Calu3 (cell line): ENCODE measurements around the gene IFITM2. TPM values are rescaled to one million over a fixed set of nuclear protein-coding genes. Genes with fewer than 3 reads are reported as not detected.
"Not testable (repeated sequence)": the region's sequence is repeated elsewhere in the genome, so short reads cannot be mapped to it uniquely, and the experiment has no call there.

ENCODE experiments used
- BruUV-seq: library from RNA; stranded (reverse); fragments of 400-500 nt; replicated peaks from 2 replicates; lab custom pipeline; 2021; lab: Mats Ljungman, UMichigan
- CTCF ChIA-PET: fragments of 300-600 bp; sonication (Branson Sonifier 250); formaldehyde crosslinking; loops from one replicate; lab custom pipeline; 2022; ENCODE audit warnings: antibody characterized with exemption; lab: Charles Lee
- DNase-seq: peaks from one replicate; pipeline ENCODE4 v3.0.0; 2022
- H3K27ac Mint-ChIP-seq: one replicate; pipeline ENCODE4 v1.8.0; 2022; ENCODE audit warnings: mixed read lengths; ENCODE audit not compliant: unreplicated experiment
- H3K27me3 Mint-ChIP-seq: one replicate; pipeline ENCODE4 v1.8.0; 2022; ENCODE audit warnings: mixed read lengths; ENCODE audit not compliant: unreplicated experiment
- H3K36me3 Mint-ChIP-seq: one replicate; pipeline ENCODE4 v1.8.0; 2022; ENCODE audit warnings: mild to moderate bottlenecking, moderate library complexity, mixed read lengths; ENCODE audit not compliant: insufficient read depth, unreplicated experiment
- H3K4me1 Mint-ChIP-seq: one replicate; pipeline ENCODE4 v1.8.0; 2022; ENCODE audit warnings: mild to moderate bottlenecking, low read depth, mixed read lengths; ENCODE audit not compliant: unreplicated experiment
- H3K4me3 Mint-ChIP-seq: one replicate; pipeline ENCODE4 v1.8.0; 2022; ENCODE audit warnings: mild to moderate bottlenecking, low read depth, moderate library complexity, mixed read lengths; ENCODE audit not compliant: unreplicated experiment
- H3K9me3 Mint-ChIP-seq: one replicate; pipeline ENCODE4 v1.8.0; 2022; ENCODE audit warnings: low read depth, mixed read lengths; ENCODE audit not compliant: unreplicated experiment
- CTCF ChIP-seq: fragments of 200-600 bp; IDR thresholded peaks from one replicate; pipeline ENCODE4 v1.8.0; 2022; ENCODE audit warnings: antibody characterized with exemption; ENCODE audit not compliant: unreplicated experiment
- intact Hi-C: fragments of 100-400 bp; cut with micrococcal nuclease; formaldehyde crosslinking; loops from one replicate; pipeline ENCODE4 v1.10.0; 2022; ENCODE audit not compliant: unreplicated experiment
- total RNA-seq: library from RNA; stranded (reverse); gene quantifications from 2 replicates; pipeline ENCODE4 v1.2.3, GENCODE V29; 2022

IFITM2 gene
- total RNA-seq, 1 experiment from 2014 or later = 29.1 TPM

GRCh38 chr11:342328-342727 is 34.7 kb downstream of the IFITM2 start:
- no peak for TF ChIP-seq CTCF
- no peak overlapping the region for H3K27ac Mint-ChIP-seq
- no TSS peak for BruUV-seq
- CTCF ChIA-PET = no interaction called here
- intact Hi-C loops = no loop called here
- H3K4me3 Mint-ChIP-seq = no peak overlapping the region
- no peaks in the 10 kb centered on the region for H3K9me3 Mint-ChIP-seq
- peaks cover 41% of the 10 kb centered on the region for H3K27me3 Mint-ChIP-seq
- H3K36me3 Mint-ChIP-seq = peaks cover 5% of the 10 kb centered on the region
- H3K4me1 Mint-ChIP-seq = no peaks in the 10 kb centered on the region
- DNase-seq = no peak

- no peak for TF ChIP-seq CTCF
- BruUV-seq = no TSS peak
- Mint-ChIP-seq H3K4me1 (peaks cover 2% of the 10 kb centered on the region), H3K4me3 (no peak overlapping the region), H3K27me3 (peaks cover 47% of the 10 kb centered on the region), H3K9me3 (no peaks in the 10 kb centered on the region), H3K27ac (no peak overlapping the region), H3K36me3 (peaks cover 8% of the 10 kb centered on the region)
- intact Hi-C loops = no loop called here
- DNase-seq = no peak
- CTCF ChIA-PET = interaction anchor here (0.7 kb wide), 1 partner anchor 61 kb away, joined by 3 read pairs; no protein-coding TSS in a partner anchor
Observed at GRCh38 chr11:344836-345578, 37.4 kb downstream of the IFITM2 start.

- Mint-ChIP-seq H3K9me3 (no peaks in the 10 kb centered on the region), H3K4me1 (peaks cover 14% of the 10 kb centered on the region), H3K4me3 (no peak overlapping the region), H3K36me3 (peaks cover 9% of the 10 kb centered on the region), H3K27ac (no peak overlapping the region), H3K27me3 (peaks cover 45% of the 10 kb centered on the region)
- CTCF ChIA-PET = no interaction called here
- no TSS peak for BruUV-seq
- DNase-seq = no peak
- intact Hi-C loops = no loop called here
- TF ChIP-seq CTCF = no peak
Observed at GRCh38 chr11:346529-346928, 38.9 kb downstream of the IFITM2 start.

- DNase-seq, H3K36me3 Mint-ChIP-seq, H3K4me3 Mint-ChIP-seq, intact Hi-C loops, H3K9me3 Mint-ChIP-seq, H3K27ac Mint-ChIP-seq, BruUV-seq: not testable (repeated sequence)
- Mint-ChIP-seq H3K27me3 (peaks cover 38% of the 10 kb centered on the region), H3K4me1 (peaks cover 30% of the 10 kb centered on the region)
- CTCF ChIA-PET = interaction anchor here (0.7 kb wide), 1 partner anchor 22 kb away, joined by 3 read pairs; no protein-coding TSS in a partner anchor
Observed at GRCh38 chr11:349270-349954, 41.8 kb downstream of the IFITM2 start.

- H3K27ac Mint-ChIP-seq, H3K9me3 Mint-ChIP-seq, CTCF ChIA-PET, BruUV-seq, H3K36me3 Mint-ChIP-seq, DNase-seq, H3K4me3 Mint-ChIP-seq: not testable (repeated sequence)
- intact Hi-C loops = loop anchor here (10.0 kb wide), 1 partner anchor 45 kb away; the partner anchor contains the start of gene IFITM2
- H3K27me3 Mint-ChIP-seq = peaks cover 33% of the 10 kb centered on the region
- peaks cover 30% of the 10 kb centered on the region for H3K4me1 Mint-ChIP-seq
Observed at GRCh38 chr11:350033-350722, 42.6 kb downstream of the IFITM2 start.
